ENCODE results near the gene FTL. TPM values are rescaled to one million over a fixed set of nuclear protein-coding genes. Genes with fewer than 3 reads are reported as not detected.

FTL gene
- polyA plus RNA-seq, 4 donors: 4,142 to 9,292 (median 8,268) TPM

- Histone ChIP-seq H3K4me3 (ENCODE audit: low read depth in 1 of 3, low read length in 3 of 3) (no peak overlapping the region), H3K9me3 (ENCODE audit: control insufficient read depth in 2 of 2, insufficient read depth in 1 of 2, low read depth in 1 of 2, low read length in 1 of 2) (no peaks in the 10 kb centered on the region), H3K27me3 (ENCODE audit: control insufficient read depth in 3 of 3, insufficient read depth in 3 of 3, low read length in 3 of 3) (no peaks in the 10 kb centered on the region), H3K36me3 (ENCODE audit: control insufficient read depth in 3 of 3, insufficient read depth in 2 of 3, low read depth in 1 of 3, low read length in 3 of 3) (peaks cover 0 to 53% (median 2%) of the 10 kb centered on the region in 3 donors), H3K4me1 (ENCODE audit: control insufficient read depth in 3 of 3, insufficient read depth in 2 of 3, low read depth in 1 of 3, low read length in 2 of 3) (peaks cover 2 to 54% (median 19%) of the 10 kb centered on the region in 3 donors), H3K27ac (ENCODE audit: low read depth in 1 of 3, low read length in 2 of 3) (peak overlapping the region in 2 of 3 donors; percentile 45 to 60)
- FAIRE-seq: no peak
- no peak for DNase-seq
- 72 to 78% (median 72%) methylated on average over 15 to 16 of the region's 16 CpGs for WGBS, 3 donors
Measured at GRCh38 chr19:48959341-48960239, 5.5 kb upstream of the FTL start.

GRCh38 chr19:48961051-48961649 lies 4.0 kb upstream of the FTL start:
- FAIRE-seq (no peak), DNase-seq (no peak)
- H3K27ac ChIP-seq (ENCODE audit: low read depth in 1 of 3, low read length in 2 of 3): peak overlapping the region; percentile 92 to 100 (median 93)
- WGBS, 3 donors: 56 to 71% (median 62%) methylated on average over 19 of the region's 19 CpGs
- peaks cover 2 to 45% (median 16%) of the 10 kb centered on the region in 3 donors for H3K4me1 ChIP-seq (ENCODE audit: control insufficient read depth in 3 of 3, insufficient read depth in 2 of 3, low read depth in 1 of 3, low read length in 2 of 3)
- H3K27me3 ChIP-seq (ENCODE audit: control insufficient read depth in 3 of 3, insufficient read depth in 3 of 3, low read length in 3 of 3): no peaks in the 10 kb centered on the region
- H3K9me3 ChIP-seq (ENCODE audit: control insufficient read depth in 2 of 2, insufficient read depth in 1 of 2, low read depth in 1 of 2, low read length in 1 of 2): no peaks in the 10 kb centered on the region
- no peak overlapping the region for H3K4me3 ChIP-seq (ENCODE audit: low read depth in 1 of 3, low read length in 3 of 3)
- H3K36me3 ChIP-seq (ENCODE audit: control insufficient read depth in 3 of 3, insufficient read depth in 2 of 3, low read depth in 1 of 3, low read length in 3 of 3): peaks cover 0 to 53% (median under 1%) of the 10 kb centered on the region in 3 donors

GRCh38 chr19:48961673-48962028 lies 3.5 kb upstream of the FTL start:
- Histone ChIP-seq H3K4me3 (ENCODE audit: low read depth in 1 of 3, low read length in 3 of 3) (no peak overlapping the region), H3K27me3 (ENCODE audit: control insufficient read depth in 3 of 3, insufficient read depth in 3 of 3, low read length in 3 of 3) (no peaks in the 10 kb centered on the region), H3K27ac (ENCODE audit: low read depth in 1 of 3, low read length in 2 of 3) (peak overlapping the region; percentile 92 to 100 (median 93)), H3K9me3 (ENCODE audit: control insufficient read depth in 2 of 2, insufficient read depth in 1 of 2, low read depth in 1 of 2, low read length in 1 of 2) (no peaks in the 10 kb centered on the region), H3K4me1 (ENCODE audit: control insufficient read depth in 3 of 3, insufficient read depth in 2 of 3, low read depth in 1 of 3, low read length in 2 of 3) (peaks cover 2 to 45% (median 14%) of the 10 kb centered on the region in 3 donors), H3K36me3 (ENCODE audit: control insufficient read depth in 3 of 3, insufficient read depth in 2 of 3, low read depth in 1 of 3, low read length in 3 of 3) (peaks cover 0 to 55% (median 3%) of the 10 kb centered on the region in 3 donors)
- WGBS, 3 donors: 66 to 77% (median 73%) methylated on average over 8 to 12 of the region's 12 CpGs
- FAIRE-seq (no peak), DNase-seq (no peak)

DNA sequence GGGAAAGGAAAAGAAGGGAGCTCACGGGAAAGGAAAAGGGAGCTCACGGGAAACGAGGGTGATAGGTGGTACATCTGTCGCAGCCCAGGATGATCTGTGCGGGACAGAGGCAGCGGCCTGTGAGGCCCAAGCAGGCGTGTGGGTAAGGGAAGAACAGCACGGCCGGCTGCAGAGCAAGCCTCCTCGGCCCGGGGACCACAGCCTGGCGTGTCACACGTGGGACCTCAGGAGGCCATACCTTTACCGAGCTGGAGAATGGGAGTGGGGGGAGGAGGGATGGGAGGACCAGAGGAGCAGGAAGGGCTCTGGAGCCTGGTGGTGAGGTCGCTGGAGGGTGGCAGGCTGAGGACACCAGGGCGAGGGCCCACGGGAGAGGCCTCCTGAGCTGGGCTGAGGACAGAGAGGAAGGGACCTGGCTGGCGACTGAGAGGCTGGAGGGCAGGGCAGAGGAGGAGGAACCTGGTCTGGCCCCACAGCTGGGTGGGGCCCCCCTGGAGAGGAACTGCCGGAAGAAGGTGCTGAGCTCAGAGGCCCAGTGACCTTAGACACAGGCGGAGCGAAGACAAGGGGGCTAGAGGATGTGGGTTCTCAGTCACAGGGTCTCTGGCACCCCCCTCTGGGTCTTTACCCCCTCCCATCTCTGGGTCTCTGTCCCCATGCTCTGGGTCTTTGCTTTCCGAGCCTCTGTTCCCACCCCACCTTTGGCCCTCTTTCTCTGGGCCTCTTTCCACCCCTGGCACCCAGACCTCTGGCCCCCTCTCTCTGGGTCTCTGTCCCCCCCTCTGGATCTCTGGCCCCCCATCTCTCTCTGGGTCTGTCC lies 2.9 kb upstream of the FTL start:
- Histone ChIP-seq H3K27me3 (ENCODE audit: control insufficient read depth in 3 of 3, insufficient read depth in 3 of 3, low read length in 3 of 3) (no peaks in the 10 kb centered on the region), H3K9me3 (ENCODE audit: control insufficient read depth in 2 of 2, insufficient read depth in 1 of 2, low read depth in 1 of 2, low read length in 1 of 2) (no peaks in the 10 kb centered on the region), H3K4me1 (ENCODE audit: control insufficient read depth in 3 of 3, insufficient read depth in 2 of 3, low read depth in 1 of 3, low read length in 2 of 3) (peaks cover 2 to 45% (median 14%) of the 10 kb centered on the region in 3 donors), H3K36me3 (ENCODE audit: control insufficient read depth in 3 of 3, insufficient read depth in 2 of 3, low read depth in 1 of 3, low read length in 3 of 3) (peaks cover 0 to 56% (median 3%) of the 10 kb centered on the region in 3 donors), H3K4me3 (ENCODE audit: low read depth in 1 of 3, low read length in 3 of 3) (peak overlapping the region in 2 of 3 donors; percentile 65 to 69), H3K27ac (ENCODE audit: low read depth in 1 of 3, low read length in 2 of 3) (peak overlapping the region; percentile 92 to 100 (median 93))
- peak; percentile 92 to 94 for DNase-seq
- 19 to 33% (median 23%) methylated on average over 19 to 22 of the region's 22 CpGs for WGBS, 3 donors
- no peak for FAIRE-seq

- WGBS, 3 donors: 4 to 37% (median 15%) methylated on average over 4 to 7 of the region's 7 CpGs
- Histone ChIP-seq H3K27me3 (ENCODE audit: control insufficient read depth in 3 of 3, insufficient read depth in 3 of 3, low read length in 3 of 3) (no peaks in the 10 kb centered on the region), H3K27ac (ENCODE audit: low read depth in 1 of 3, low read length in 2 of 3) (peak overlapping the region; percentile 92 to 100 (median 93)), H3K4me1 (ENCODE audit: control insufficient read depth in 3 of 3, insufficient read depth in 2 of 3, low read depth in 1 of 3, low read length in 2 of 3) (peaks cover 2 to 45% (median 14%) of the 10 kb centered on the region in 3 donors), H3K9me3 (ENCODE audit: control insufficient read depth in 2 of 2, insufficient read depth in 1 of 2, low read depth in 1 of 2, low read length in 1 of 2) (no peaks in the 10 kb centered on the region), H3K36me3 (ENCODE audit: control insufficient read depth in 3 of 3, insufficient read depth in 2 of 3, low read depth in 1 of 3, low read length in 3 of 3) (peaks cover 0 to 58% (median 3%) of the 10 kb centered on the region in 3 donors), H3K4me3 (ENCODE audit: low read depth in 1 of 3, low read length in 3 of 3) (peak overlapping the region in 2 of 3 donors; percentile 65 to 69)
- DNase-seq: no peak
- FAIRE-seq: no peak
Measured at GRCh38 chr19:48962849-48963165, 2.3 kb upstream of the FTL start.

DNA sequence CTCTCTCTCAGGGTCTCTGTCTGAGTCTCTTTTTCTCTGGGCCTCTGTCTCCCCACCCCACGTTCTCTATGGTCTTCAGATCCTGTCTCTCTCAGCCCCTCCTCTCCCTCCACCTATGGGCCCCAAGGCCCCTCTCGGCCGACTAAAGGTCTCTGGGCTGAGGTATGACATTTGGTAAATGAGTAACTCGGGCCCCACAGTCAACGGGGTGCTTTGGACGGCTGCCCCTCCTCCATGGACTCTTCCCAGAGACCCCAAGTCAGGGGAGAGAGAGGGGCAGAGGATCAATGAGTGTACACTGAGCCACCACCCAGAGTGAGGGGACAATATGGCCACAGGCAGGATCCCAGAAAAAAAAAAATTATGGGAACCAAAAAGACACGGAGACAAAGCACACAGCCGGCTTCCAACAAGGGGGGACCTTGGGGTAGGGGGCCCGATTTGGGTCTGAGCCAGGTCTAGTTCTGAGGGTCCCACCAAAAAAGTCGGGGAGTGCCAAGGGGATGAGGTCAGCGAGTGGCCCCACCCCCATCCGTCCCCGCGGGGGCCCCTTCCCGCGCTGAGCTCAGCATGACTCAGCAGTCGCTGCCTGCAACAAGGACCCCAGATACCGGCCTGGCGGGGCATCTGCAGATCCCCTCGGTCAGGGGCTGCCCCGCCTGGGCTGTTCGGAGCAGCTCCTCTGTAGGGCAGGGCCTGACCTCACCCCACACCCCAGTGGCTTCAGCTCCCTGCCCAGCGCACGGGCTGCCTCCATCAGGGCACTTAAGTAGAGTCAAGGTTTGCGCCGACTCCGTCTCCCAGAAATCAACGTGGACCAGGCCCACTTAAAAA lies 1.5 kb upstream of the FTL start:
- no peaks in the 10 kb centered on the region for H3K9me3 ChIP-seq (ENCODE audit: control insufficient read depth in 2 of 2, insufficient read depth in 1 of 2, low read depth in 1 of 2, low read length in 1 of 2)
- H3K27me3 ChIP-seq (ENCODE audit: control insufficient read depth in 3 of 3, insufficient read depth in 3 of 3, low read length in 3 of 3): no peaks in the 10 kb centered on the region
- FAIRE-seq (no peak), DNase-seq (peak; percentile 90 to 94)
- peaks cover 2 to 45% (median 14%) of the 10 kb centered on the region in 3 donors for H3K4me1 ChIP-seq (ENCODE audit: control insufficient read depth in 3 of 3, insufficient read depth in 2 of 3, low read depth in 1 of 3, low read length in 2 of 3)
- peaks cover 0 to 59% (median 3%) of the 10 kb centered on the region in 3 donors for H3K36me3 ChIP-seq (ENCODE audit: control insufficient read depth in 3 of 3, insufficient read depth in 2 of 3, low read depth in 1 of 3, low read length in 3 of 3)
- H3K4me3 ChIP-seq (ENCODE audit: low read depth in 1 of 3, low read length in 3 of 3): peak overlapping the region in 2 of 3 donors; percentile 65 to 69
- WGBS, 3 donors: 1 to 7% (median 4%) methylated on average over 28 of the region's 28 CpGs
- H3K27ac ChIP-seq (ENCODE audit: low read depth in 1 of 3, low read length in 2 of 3): peak overlapping the region; percentile 92 to 100 (median 93)

DNA sequence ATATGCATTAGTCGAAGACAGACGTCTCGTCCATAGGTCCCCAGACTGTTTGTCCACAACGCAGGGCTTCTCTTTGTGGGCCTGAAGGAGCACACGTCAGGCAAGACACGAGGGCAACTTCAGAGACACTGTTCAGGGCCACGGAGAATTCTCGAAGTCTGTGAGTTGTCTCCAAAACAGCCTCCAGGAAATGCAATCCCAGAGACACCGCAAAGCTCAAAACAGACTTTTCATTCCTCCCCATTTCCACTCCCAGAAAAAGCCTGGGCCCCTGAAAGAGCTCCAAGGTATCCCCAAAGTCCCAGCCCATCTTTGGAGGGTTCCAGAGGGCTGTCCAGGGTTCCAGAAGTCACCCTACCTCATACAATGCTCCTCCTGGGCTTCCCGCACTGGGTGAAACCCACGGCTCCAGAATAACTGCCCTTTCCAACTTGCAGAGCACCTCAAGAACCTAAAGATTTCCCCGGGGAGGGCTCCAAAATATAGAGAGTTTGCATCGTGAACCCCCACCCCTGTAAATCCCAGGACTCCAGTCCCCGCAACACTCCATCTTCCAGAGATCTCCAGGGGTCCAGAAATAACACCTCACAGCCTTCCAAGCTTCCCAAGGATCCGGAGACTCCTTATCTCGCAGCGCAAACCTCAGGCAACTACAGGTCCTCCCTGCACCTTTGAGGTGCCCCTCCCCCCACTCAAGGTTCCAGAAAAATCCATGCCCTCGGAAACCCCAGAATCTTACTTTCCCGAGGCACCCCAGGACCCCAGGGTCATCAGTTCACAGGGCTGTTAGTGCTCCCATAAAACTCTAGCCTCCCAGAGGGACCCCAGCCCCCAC lies 687 bp upstream of the FTL start:
- H3K36me3 ChIP-seq (ENCODE audit: control insufficient read depth in 3 of 3, insufficient read depth in 2 of 3, low read depth in 1 of 3, low read length in 3 of 3): peaks cover 0 to 61% (median 3%) of the 10 kb centered on the region in 3 donors
- H3K27ac ChIP-seq (ENCODE audit: low read depth in 1 of 3, low read length in 2 of 3): peak overlapping the region; percentile 92 to 100 (median 93)
- H3K4me3 ChIP-seq (ENCODE audit: low read depth in 1 of 3, low read length in 3 of 3): peak overlapping the region in 2 of 3 donors; percentile 65 to 69
- 7 to 16% (median 12%) methylated on average over 19 of the region's 19 CpGs for WGBS, 3 donors
- H3K27me3 ChIP-seq (ENCODE audit: control insufficient read depth in 3 of 3, insufficient read depth in 3 of 3, low read length in 3 of 3): no peaks in the 10 kb centered on the region
- FAIRE-seq (no peak), DNase-seq (peak; percentile 65 to 91)
- H3K9me3 ChIP-seq (ENCODE audit: control insufficient read depth in 2 of 2, insufficient read depth in 1 of 2, low read depth in 1 of 2, low read length in 1 of 2): no peaks in the 10 kb centered on the region
- peaks cover 2 to 45% (median 14%) of the 10 kb centered on the region in 3 donors for H3K4me1 ChIP-seq (ENCODE audit: control insufficient read depth in 3 of 3, insufficient read depth in 2 of 3, low read depth in 1 of 3, low read length in 2 of 3)

All from small intestine (tissue), 7 donors.